ENCODE measurements around the gene ALOXE3.

DNA sequence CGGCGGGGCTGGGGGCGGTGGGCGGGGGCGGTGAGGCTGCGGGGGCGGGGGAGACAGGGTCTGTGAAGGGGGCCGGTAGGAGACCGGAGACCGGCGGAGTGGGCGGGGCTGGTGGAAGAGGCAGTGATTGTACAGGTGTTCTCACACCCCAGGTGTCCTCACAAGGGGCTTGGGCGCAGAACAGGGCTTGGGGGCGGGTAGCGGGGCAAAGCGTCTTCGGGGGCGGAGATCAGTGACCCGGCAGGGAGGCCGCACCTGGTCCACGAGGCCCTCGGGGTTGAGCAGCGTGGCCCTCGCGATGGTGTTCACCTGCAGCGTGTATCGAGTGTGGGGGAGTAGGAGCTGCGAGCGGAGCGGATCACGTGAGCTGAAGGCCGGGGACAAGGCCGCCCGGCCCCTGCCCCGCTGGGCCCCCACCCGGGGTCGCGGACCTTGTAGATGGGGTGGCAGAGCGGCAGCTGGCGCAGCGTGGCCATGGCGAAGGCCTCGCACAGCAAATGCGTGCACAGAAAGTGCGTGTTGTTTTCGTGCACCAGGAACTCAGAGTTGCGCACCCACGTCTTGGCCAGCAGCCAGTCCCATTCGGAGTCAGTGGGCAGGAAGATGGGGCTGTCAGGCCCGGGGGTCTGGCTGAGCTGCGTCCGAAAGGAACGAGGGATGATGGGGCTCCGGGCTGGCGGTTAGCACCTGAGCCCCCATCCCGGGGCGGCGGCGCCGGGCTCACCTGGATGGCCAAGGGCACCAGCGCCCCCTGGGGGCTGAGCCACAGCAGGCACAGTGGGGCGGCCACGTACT, 8.5 kb downstream of the ALOXE3 start:
- TF ChIP-seq POLR2AphosphoS5 (IDR thresholded peaks at IDR 0.05; ENCODE audit: low read depth, low read length), result no peak
- no peak for TF ChIP-seq REST (IDR thresholded peaks at IDR 0.05; ENCODE audit: insufficient read depth in 1 of 2, low read depth in 2 of 2, low read length in 2 of 2)
- TF ChIP-seq SIN3A (IDR thresholded peaks at IDR 0.05; ENCODE audit: borderline replicate concordance, insufficient read depth, low read length), result no peak
- TF ChIP-seq TAF1 (IDR thresholded peaks at IDR 0.05; ENCODE audit: borderline replicate concordance, insufficient read depth, low read length), result no peak

Data from PFSK-1 (cell line).